ENCODE measurements around the gene ALG14. TPM values are rescaled to one million over a fixed set of nuclear protein-coding genes. Genes with fewer than 3 reads are reported as not detected.

Gene ALG14
- polyA plus RNA-seq, 3 donors from 2014 or later, result 3.1 to 5.4 (median 3.2) TPM

Other genes starting within 250 kb of the ALG14 start
- 1 to 10 TPM in 2 of 3 donors, under 1 TPM in 1; 0.83 to 8.0 (median 2.0) TPM for gene CNN3, start 145.8 kb downstream of the ALG14 start, polyA plus RNA-seq
- gene TLCD4, start 44.4 kb upstream of the ALG14 start, polyA plus RNA-seq, result not detected
- 10 to 100 TPM; 26.4 to 40.3 (median 31.9) TPM for gene RWDD3, start 161.3 kb upstream of the ALG14 start, polyA plus RNA-seq